ENCODE data around the gene SLC44A1. TPM values are rescaled to one million over a fixed set of nuclear protein-coding genes. Genes with fewer than 3 reads are reported as not detected.

Gene SLC44A1
- total RNA-seq, 1 donor from 2014 or later, result 17.1 TPM

GRCh38 chr9:105270711-105271110 lies 26.3 kb downstream of the SLC44A1 start:
- DNase-seq (ENCODE audit: low read depth in 2 of 2), result no peak

DNA sequence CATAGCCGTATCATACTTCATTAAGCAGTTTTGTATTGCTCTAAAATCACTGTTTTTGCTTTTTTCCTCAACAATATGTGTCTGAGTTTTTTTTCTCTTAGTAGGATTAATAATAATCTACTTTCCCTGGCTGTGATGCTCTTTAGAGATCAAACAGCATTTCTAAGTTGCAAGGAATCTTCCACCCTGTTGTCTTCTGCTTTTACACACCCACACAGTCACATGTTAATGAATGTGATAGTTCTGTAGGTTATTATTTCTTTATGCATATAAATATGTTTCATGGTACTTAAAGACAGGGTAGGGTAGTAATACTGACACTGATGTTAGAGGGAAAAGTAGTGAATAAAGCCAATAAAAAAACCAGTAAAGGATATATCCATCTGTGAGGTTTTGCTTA lies 29.3 kb downstream of the SLC44A1 start:
- no peak for DNase-seq (ENCODE audit: low read depth in 2 of 2)

DNA sequence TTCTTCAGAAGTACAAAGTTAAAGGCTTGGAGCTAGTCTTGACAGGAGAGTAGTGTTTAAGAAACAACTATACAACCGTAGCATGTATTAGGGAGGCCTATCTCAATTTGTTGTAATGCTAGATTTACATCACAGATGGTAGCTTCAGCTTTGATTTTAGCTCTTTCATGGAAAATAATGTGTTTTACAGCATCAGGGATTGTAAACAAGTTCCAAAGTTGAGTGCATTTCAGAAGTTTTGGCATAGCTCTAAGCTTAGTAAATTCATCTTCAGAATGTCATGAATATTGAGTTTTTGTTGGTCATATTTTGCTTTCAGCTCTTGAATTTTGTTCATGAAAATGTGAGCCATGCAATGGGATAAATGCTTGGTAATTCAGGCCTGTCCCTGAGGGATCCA lies 30.7 kb downstream of the SLC44A1 start:
- no peak for DNase-seq (ENCODE audit: low read depth in 2 of 2)

DNA sequence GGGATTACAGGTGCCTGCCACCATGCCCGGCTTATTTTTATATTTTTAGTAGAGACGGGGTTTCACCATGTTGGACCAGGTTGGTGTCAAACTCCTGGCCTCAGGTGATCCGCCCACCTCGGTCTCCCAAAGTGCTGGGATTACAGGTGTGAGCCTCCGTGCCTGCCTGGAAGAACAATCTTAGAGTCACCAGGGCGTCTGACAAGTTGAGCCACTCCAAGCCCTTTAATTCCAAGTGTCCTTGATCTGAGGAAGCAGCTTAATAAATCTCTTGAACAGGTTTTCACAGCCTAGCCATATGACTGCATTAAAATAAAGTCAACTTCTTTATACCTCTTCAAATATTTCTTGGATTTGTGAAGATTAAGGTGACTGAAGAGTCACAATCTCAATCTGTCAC lies 31.5 kb downstream of the SLC44A1 start:
- DNase-seq (ENCODE audit: low read depth in 2 of 2), result no peak

- DNase-seq (ENCODE audit: low read depth in 2 of 2), result no peak
These were observed 34.3 kb downstream of the SLC44A1 start for GRCh38 chr9:105278751-105279150.

DNA sequence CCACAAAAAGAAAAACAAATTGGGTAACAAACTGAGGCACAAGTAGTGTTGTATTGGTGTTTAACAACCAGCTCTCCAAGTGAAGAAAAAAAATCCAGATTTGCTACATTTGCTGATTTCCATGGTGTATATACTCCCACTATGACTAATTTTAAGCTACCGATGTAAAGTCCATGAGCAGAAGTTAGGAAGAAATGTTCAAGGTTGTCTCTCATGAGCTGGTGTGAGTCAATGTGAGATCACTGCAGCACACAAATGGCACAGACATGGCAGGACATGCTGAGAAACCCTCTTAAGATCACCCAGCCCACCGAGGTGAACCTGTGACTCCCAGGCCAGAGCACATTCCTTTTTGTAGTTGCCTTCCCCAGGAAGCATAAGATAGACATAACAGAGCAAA lies 36.2 kb downstream of the SLC44A1 start:
- DNase-seq (ENCODE audit: low read depth in 2 of 2), result no peak

GRCh38 chr9:105281272-105281671 lies 36.8 kb downstream of the SLC44A1 start:
- DNase-seq (ENCODE audit: low read depth in 2 of 2), result no peak

DNA sequence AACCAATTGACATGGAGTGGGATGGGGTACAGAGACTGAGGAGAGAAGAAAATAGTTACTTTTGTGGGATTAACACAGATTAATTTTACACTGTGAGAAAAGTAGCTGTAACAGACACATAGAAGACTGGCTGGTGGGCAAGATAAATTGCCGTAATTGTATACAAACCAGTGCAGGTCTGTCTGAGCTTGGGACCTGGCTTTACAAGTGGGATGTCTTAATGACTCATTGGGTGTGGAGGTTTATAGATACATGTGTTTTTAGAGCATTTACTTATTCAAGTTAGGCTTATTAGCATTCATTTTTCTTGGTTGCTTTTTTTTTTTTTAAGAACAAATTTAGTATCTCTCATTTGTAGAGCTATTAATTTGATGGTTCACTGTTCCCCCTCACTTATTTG lies 37.5 kb downstream of the SLC44A1 start:
- DNase-seq (ENCODE audit: low read depth in 2 of 2), result no peak

- no peak for DNase-seq (ENCODE audit: low read depth in 2 of 2)
These were observed 38.6 kb downstream of the SLC44A1 start for GRCh38 chr9:105282870-105283621.

DNA sequence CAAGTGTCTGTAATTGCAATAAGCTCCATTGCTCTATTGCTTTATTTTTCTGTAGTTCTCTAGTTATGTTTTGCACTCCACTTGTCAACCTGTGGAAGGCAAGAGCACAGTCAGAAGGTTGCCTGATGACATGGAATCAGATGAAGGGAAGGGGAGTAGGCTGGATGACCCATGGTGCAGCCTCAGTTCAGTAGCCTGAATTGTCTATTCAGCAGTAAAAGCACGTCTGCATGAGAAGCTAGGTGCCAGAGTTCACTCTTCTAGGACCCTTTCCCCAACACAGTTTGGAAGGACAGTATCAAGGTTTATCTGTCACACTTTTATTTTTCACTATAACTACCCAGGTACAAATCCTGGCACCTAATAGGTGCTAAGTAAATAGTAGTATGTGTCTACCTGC lies 39.3 kb downstream of the SLC44A1 start:
- DNase-seq (ENCODE audit: low read depth in 2 of 2), result no peak

- no peak for DNase-seq (ENCODE audit: low read depth in 2 of 2)
These were observed 40.0 kb downstream of the SLC44A1 start for GRCh38 chr9:105284463-105284862.

GRCh38 chr9:105286098-105286497 lies 41.6 kb downstream of the SLC44A1 start:
- no peak for DNase-seq (ENCODE audit: low read depth in 2 of 2)

DNA sequence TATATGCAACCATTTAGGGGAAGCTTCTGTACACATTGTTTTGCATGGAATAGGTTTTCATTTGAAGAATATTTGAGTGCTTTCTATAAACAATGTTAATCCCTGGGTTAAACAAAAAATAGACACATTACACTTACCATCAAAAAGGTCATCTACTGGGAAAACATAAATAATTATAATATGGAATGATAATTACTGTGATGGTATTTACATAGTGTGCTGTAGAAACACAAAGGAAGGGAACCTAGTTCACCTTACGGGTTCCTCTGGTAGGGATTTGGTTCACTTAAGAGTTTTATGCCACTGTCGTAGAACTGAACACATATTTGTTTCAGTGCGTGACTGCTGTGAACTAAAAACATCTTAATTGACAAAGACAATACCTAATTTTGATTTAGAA lies 44.9 kb downstream of the SLC44A1 start:
- DNase-seq (ENCODE audit: low read depth in 2 of 2), result no peak

- DNase-seq (ENCODE audit: low read depth in 2 of 2), result no peak
These were observed 46.0 kb downstream of the SLC44A1 start for GRCh38 chr9:105290418-105290817.

DNA sequence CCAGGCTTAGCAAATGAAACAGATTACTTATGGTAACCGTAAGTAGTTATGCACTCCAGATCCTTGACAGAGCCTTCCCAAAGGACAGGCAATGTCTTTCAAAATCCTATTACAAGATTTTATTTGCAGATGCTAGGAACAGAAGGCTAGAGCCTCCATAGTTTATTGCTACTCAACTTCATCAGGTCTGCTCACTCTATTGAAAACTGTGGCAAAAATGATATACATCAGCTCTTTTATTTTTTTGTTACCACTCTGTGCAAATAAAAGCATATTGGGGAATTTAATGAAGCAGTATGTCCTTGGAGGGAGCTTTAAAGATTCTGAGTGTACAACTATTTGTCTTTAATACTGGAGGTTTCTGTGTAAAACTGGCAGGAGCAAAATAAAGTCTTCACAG lies 46.5 kb downstream of the SLC44A1 start:
- DNase-seq (ENCODE audit: low read depth in 2 of 2), result no peak

- DNase-seq (ENCODE audit: low read depth in 2 of 2), result no peak
These were observed 47.0 kb downstream of the SLC44A1 start for GRCh38 chr9:105291422-105291859.

GRCh38 chr9:105291938-105292337 lies 47.5 kb downstream of the SLC44A1 start:
- no peak for DNase-seq (ENCODE audit: low read depth in 2 of 2)

DNA sequence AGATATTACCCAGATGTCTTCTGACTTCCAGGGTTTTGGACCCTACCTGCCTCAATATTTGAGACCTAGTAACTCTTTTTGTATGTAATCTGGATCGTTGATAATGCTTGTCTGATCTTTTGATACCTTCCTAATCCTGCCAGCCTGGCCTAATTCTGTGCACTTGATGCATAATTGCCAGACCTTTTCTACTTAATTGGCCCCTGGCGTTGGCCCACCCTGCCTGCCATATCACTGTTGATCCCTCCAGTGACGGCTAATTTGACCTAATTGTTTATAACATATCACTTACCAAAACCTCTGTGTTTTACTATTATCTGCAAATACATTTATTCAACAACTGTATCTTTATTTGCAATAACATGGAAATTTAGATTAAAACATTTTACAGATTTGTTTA lies 49.0 kb downstream of the SLC44A1 start:
- no peak for DNase-seq (ENCODE audit: low read depth in 2 of 2)

DNA sequence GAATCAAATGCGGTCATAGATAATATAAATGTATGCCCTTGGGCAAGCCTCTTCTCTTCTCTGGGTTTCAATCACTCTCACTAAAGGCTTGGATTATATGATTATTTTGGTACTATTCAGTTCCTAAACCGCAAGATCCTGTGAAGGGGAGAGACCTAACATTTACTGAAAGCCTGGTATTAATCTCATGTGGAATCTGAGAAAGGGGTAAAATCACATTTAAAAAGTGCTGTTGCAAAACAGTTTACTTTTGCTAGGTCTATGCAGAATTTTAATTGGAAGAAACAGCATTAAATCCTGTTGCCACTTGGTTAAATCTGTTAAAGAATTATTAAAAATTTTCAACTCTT lies 50.7 kb downstream of the SLC44A1 start:
- DNase-seq (ENCODE audit: low read depth in 2 of 2), result no peak

GRCh38 chr9:105295986-105296385 lies 51.5 kb downstream of the SLC44A1 start:
- no peak for DNase-seq (ENCODE audit: low read depth in 2 of 2)

- no peak for DNase-seq (ENCODE audit: low read depth in 2 of 2)
These were observed 52.0 kb downstream of the SLC44A1 start for GRCh38 chr9:105296445-105296844.

GRCh38 chr9:105296877-105297287 lies 52.4 kb downstream of the SLC44A1 start:
- DNase-seq (ENCODE audit: low read depth in 2 of 2), result peak in 1 of 2 donors; percentile 79

GRCh38 chr9:105297442-105298075 lies 53.1 kb downstream of the SLC44A1 start:
- no peak for DNase-seq (ENCODE audit: low read depth in 2 of 2)

Data from dermis microvascular lymphatic vessel endothelial cell (primary cell).